H9 (cell line): ENCODE results near the gene TFDP1. TPM values are rescaled to one million over a fixed set of nuclear protein-coding genes. Genes with fewer than 3 reads are reported as not detected.

Experiments
- DNase-seq: peaks from one replicate; pipeline ENCODE4 v3.0.0-alpha.2; 2017
- H2AFZ ChIP-seq: one replicate; pipeline ENCODE4 v1.6.1; 2013; ENCODE audit warnings: mild to moderate bottlenecking, low read length, control low read depth, moderate library complexity
- H2AK5ac ChIP-seq: 2 replicates; pipeline ENCODE4 v1.6.1; 2013; ENCODE audit warnings: low read length, control low read depth, mixed read lengths; ENCODE audit not compliant: insufficient read length
- H2BK120ac ChIP-seq: one replicate; pipeline ENCODE4 v1.6.1; 2013; ENCODE audit warnings: low read depth, mild to moderate bottlenecking, low read length, control low read depth, inconsistent platforms; ENCODE audit not compliant: poor library complexity, severe bottlenecking
- H2BK12ac ChIP-seq: 2 replicates; pipeline ENCODE4 v1.6.1; 2013; ENCODE audit warnings: low read length, control low read depth, mixed read lengths, low read depth; ENCODE audit not compliant: insufficient read length
- H2BK15ac ChIP-seq: 2 replicates; pipeline ENCODE4 v1.6.1; 2013; ENCODE audit warnings: low read depth, low read length, control low read depth
- H2BK20ac ChIP-seq: one replicate; pipeline ENCODE4 v1.6.1; 2013; ENCODE audit warnings: low read depth, mild to moderate bottlenecking, low read length, control low read depth, inconsistent platforms; ENCODE audit not compliant: poor library complexity, severe bottlenecking
- H2BK5ac ChIP-seq: 2 replicates; pipeline ENCODE4 v1.6.1; 2013; ENCODE audit warnings: low read length, control low read depth, mixed read lengths; ENCODE audit not compliant: insufficient read length
- H3K14ac ChIP-seq: 2 replicates; pipeline ENCODE4 v1.6.1; 2013; ENCODE audit warnings: low read length, control low read depth; ENCODE audit not compliant: insufficient read depth
- H3K18ac ChIP-seq: 2 replicates; pipeline ENCODE4 v1.6.1; 2013; ENCODE audit warnings: low read depth, mild to moderate bottlenecking, mixed read lengths, low read length, control low read depth; ENCODE audit not compliant: insufficient read length
- H3K23ac ChIP-seq: 2 replicates; pipeline ENCODE4 v1.6.1; 2013; ENCODE audit warnings: low read length, control low read depth, mixed read lengths, low read depth; ENCODE audit not compliant: insufficient read length
- H3K23me2 ChIP-seq: 2 replicates; pipeline ENCODE4 v1.6.1; 2013; ENCODE audit warnings: low read depth, mild to moderate bottlenecking, mixed read lengths, low read length, control low read depth; ENCODE audit not compliant: insufficient read length, poor library complexity, severe bottlenecking
- H3K27ac ChIP-seq: 2 replicates; pipeline ENCODE4 v1.5.1; 2013; ENCODE audit warnings: low read length, control low read depth, mixed read lengths, low read depth; ENCODE audit not compliant: insufficient read length
- H3K27me3 ChIP-seq: 2 replicates; pipeline ENCODE4 v1.6.1; 2013; ENCODE audit warnings: low read length, control low read depth, inconsistent platforms; ENCODE audit not compliant: insufficient read depth
- H3K4ac ChIP-seq: 2 replicates; pipeline ENCODE4 v1.6.1; 2013; ENCODE audit warnings: low read depth, mild to moderate bottlenecking, control low read depth, inconsistent platforms, low read length, moderate library complexity
- H3K4me1 ChIP-seq: 2 replicates; pipeline ENCODE4 v1.6.1; 2013; ENCODE audit warnings: low read length, control low read depth, inconsistent platforms; ENCODE audit not compliant: insufficient read depth
- H3K4me2 ChIP-seq: 2 replicates; pipeline ENCODE4 v1.6.1; 2013; ENCODE audit warnings: low read length, control low read depth, mixed read lengths; ENCODE audit not compliant: insufficient read length, insufficient read depth
- H3K56ac ChIP-seq: 2 replicates; pipeline ENCODE4 v1.6.1; 2013; ENCODE audit warnings: low read depth, mild to moderate bottlenecking, mixed read lengths, low read length, control low read depth; ENCODE audit not compliant: insufficient read length
- H3K79me1 ChIP-seq: 2 replicates; pipeline ENCODE4 v1.6.1; 2013; ENCODE audit warnings: low read depth, mild to moderate bottlenecking, moderate library complexity, low read length, control low read depth, inconsistent platforms; ENCODE audit not compliant: insufficient read depth, poor library complexity, severe bottlenecking
- H3K79me2 ChIP-seq: 2 replicates; pipeline ENCODE4 v1.6.1; 2013; ENCODE audit warnings: low read length, control low read depth, inconsistent platforms; ENCODE audit not compliant: insufficient read depth
- H3K9ac ChIP-seq: 2 replicates; pipeline ENCODE4 v1.6.1; 2013; ENCODE audit warnings: low read length, control low read depth, mixed read lengths; ENCODE audit not compliant: insufficient read length; ENCODE audit errors: extremely low read depth
- H3K9me3 ChIP-seq: one replicate; pipeline ENCODE4 v1.6.1; 2013; ENCODE audit warnings: low read depth, low read length, inconsistent platforms; ENCODE audit not compliant: control insufficient read depth
- H3T11ph ChIP-seq: one replicate; pipeline ENCODE4 v1.6.1; 2013; ENCODE audit warnings: mild to moderate bottlenecking, low read length, control low read depth, inconsistent platforms
- H4K20me1 ChIP-seq: one replicate; pipeline ENCODE4 v1.6.1; 2013; ENCODE audit not compliant: control insufficient read depth, insufficient read length, insufficient read depth
- H4K5ac ChIP-seq: 2 replicates; pipeline ENCODE4 v1.6.1; 2013; ENCODE audit warnings: low read depth, mild to moderate bottlenecking, mixed read lengths, low read length, control low read depth; ENCODE audit not compliant: insufficient read length
- H4K8ac ChIP-seq: replicated peaks from 2 replicates; pipeline ENCODE4 v1.6.1; 2013; ENCODE audit warnings: low read length, control low read depth, mixed read lengths, low read depth; ENCODE audit not compliant: insufficient read length
- H4K91ac ChIP-seq: 2 replicates; pipeline ENCODE4 v1.6.1; 2013; ENCODE audit warnings: low read depth, mild to moderate bottlenecking, moderate library complexity, mixed read lengths, low read length, control low read depth; ENCODE audit not compliant: insufficient read length
- H3K27ac Mint-ChIP-seq, 3 experiments: 2 replicates in 2 of 3; 3 replicates in 1 of 3; pipeline ENCODE4 v1.8.0; 2020 to 2021; ENCODE audit warnings: mixed read lengths in 3 of 3, mild to moderate bottlenecking in 1 of 3, moderate library complexity in 1 of 3
- H3K27me3 Mint-ChIP-seq: 2 replicates; pipeline ENCODE4 v1.8.0; 2021; ENCODE audit warnings: low read depth, mild to moderate bottlenecking, moderate library complexity, mixed read lengths
- H3K36me3 Mint-ChIP-seq, 3 experiments: 2 replicates in 2 of 3; 3 replicates in 1 of 3; pipeline ENCODE4 v1.8.0; 2020 to 2021; ENCODE audit warnings: low read depth in 3 of 3, mixed read lengths in 3 of 3; ENCODE audit not compliant: insufficient read depth in 1 of 3
- H3K4me1 Mint-ChIP-seq, 2 experiments: 2 replicates each; pipeline ENCODE4 v1.8.0; 2020; ENCODE audit warnings: mixed read lengths in 2 of 2
- H3K4me3 Mint-ChIP-seq, 2 experiments: 2 replicates in 1 of 2; 3 replicates in 1 of 2; pipeline ENCODE4 v1.8.0; 2020 to 2021; ENCODE audit warnings: mild to moderate bottlenecking in 2 of 2, mixed read lengths in 2 of 2, moderate library complexity in 1 of 2
- H3K9me3 Mint-ChIP-seq, 2 experiments: 2 replicates in 1 of 2; 3 replicates in 1 of 2; pipeline ENCODE4 v1.8.0; 2020; ENCODE audit warnings: mild to moderate bottlenecking in 2 of 2, mixed read lengths in 2 of 2, moderate library complexity in 1 of 2
- CTCF ChIP-seq: fragments of 200-600 bp; sonication (generic); conservative IDR thresholded peaks from 3 replicates; pipeline ENCODE4 v1.8.0; 2021; ENCODE audit warnings: antibody characterized with exemption, mild to moderate bottlenecking
- WGBS: extraction: QIAGEN DNeasy Blood & Tissue Kit; methylation state at CpG from one replicate; pipeline ENCODE4 v1.1.7; 2013; ENCODE audit warnings: missing lambda C conversion rate, low lambda C conversion rate, mixed read lengths; ENCODE audit not compliant: insufficient read length; ENCODE audit errors: extremely low coverage; 5-methylcytosine and 5-hydroxymethylcytosine counted together
- total RNA-seq: library from RNA; stranded (reverse); gene quantifications from 2 replicates; pipeline ENCODE4 v1.2.1, GENCODE V29; 2021

TFDP1 gene
- total RNA-seq, 1 experiment from 2014 or later, result 111 TPM

DNA sequence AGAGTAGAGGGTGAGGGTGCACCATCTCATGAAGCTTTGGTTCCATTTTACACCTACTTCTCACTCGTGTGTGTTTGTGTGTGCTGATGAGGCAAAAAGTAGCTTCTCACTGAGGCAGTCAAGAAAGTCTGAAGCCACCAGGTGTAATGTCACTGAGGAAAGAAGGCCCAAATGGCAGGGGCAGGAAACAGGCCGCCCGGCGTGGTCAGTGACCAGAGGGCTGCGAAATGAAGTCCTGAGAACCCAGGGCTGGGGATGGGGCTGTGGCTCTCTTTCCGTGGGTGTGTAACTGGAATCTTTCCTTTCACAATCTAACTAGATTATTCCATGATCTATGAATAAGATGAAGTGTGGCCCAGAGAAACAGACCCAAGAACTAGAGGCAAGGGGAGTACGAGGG lies 25.5 kb upstream of the TFDP1 start:
- Histone ChIP-seq H2AK5ac (no peak overlapping the region), H3K79me1 (no peaks in the 10 kb centered on the region), H2AFZ (no peak overlapping the region), H2BK20ac (no peak overlapping the region), H3K18ac (no peak overlapping the region), H4K91ac (no peak overlapping the region), H3K23me2 (no peaks in the 10 kb centered on the region), H2BK5ac (no peak overlapping the region), H3K27ac (no peak overlapping the region), H3K4me1 (0 out of 2 replicates have a peak, but pooled peaks cover 2% of the 10 kb centered on the region), H2BK12ac (no peak overlapping the region), H4K5ac (no peak overlapping the region), H3K9ac (no peak overlapping the region), H3K27me3 (no peaks in the 10 kb centered on the region), H3K79me2 (no peaks in the 10 kb centered on the region), H3K4me2 (no peak overlapping the region), H4K20me1 (no peaks in the 10 kb centered on the region), H3K9me3 (no peaks in the 10 kb centered on the region), H3T11ph (no peak overlapping the region), H3K4ac (no peak overlapping the region), H2BK15ac (no peak overlapping the region), H2BK120ac (no peak overlapping the region), H4K8ac (no peak overlapping the region), H3K14ac (no peak overlapping the region), H3K23ac (no peak overlapping the region), H3K56ac (no peak overlapping the region)
- H3K4me1 Mint-ChIP-seq, result peaks cover 12 to 21% of the 10 kb centered on the region in 2 experiments
- H3K36me3 Mint-ChIP-seq, result peaks cover 0 to 3% (median 0%) of the 10 kb centered on the region in 3 experiments; a peak in 1 of 7 replicates
- no peak overlapping the region for H3K4me3 Mint-ChIP-seq
- no peak overlapping the region; a peak in 1 of 7 replicates for H3K27ac Mint-ChIP-seq
- H3K9me3 Mint-ChIP-seq, result no peaks in the 10 kb centered on the region
- no peak for DNase-seq
- TF ChIP-seq CTCF, result no peak
- H3K27me3 Mint-ChIP-seq, result peaks cover 1% of the 10 kb centered on the region; the same call in 1 of the 2 replicates
- no CpG with 5 or more reads among the region's 7 CpGs for WGBS
